Measurements from ENCODE around the gene TDRD7.

DNA sequence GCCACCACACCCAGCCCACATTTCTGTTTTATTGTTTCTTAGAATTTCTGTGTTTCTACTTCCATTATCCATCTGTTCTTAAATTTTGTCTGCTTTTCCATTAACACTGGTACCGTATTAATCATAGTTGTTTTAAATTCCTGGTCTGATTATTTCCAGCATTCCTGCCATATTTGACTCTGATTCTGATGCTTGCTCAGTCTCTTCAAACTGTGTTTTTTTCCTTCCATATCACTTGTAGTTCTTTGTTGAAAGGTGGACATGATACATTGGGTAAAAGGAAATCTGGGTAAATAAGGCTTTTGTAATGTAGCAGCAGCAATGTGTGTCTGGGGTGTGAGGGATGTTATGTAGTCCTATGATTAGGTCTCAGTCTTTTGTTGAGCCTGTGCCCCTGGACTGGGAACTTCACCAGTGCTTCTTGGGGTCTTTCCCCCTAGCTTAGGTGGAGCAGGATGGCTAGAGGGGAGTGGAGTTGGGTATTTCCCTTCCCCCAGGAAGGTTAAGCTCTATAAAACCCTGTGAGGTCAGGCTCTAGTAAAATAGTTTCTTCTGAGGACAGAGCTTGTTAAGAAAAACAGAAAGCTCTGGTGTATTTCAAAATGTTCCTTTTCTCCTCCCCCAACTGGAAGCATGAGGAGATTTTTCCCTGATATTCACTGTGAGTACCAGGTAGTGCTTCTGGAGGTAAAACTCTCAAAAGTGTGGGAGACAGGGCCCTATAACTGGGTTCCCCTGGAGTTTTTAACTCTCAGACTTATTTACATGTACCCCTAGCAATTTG is 79.5 kb downstream of the TDRD7 start:
- TF ChIP-seq, protein P1, sequence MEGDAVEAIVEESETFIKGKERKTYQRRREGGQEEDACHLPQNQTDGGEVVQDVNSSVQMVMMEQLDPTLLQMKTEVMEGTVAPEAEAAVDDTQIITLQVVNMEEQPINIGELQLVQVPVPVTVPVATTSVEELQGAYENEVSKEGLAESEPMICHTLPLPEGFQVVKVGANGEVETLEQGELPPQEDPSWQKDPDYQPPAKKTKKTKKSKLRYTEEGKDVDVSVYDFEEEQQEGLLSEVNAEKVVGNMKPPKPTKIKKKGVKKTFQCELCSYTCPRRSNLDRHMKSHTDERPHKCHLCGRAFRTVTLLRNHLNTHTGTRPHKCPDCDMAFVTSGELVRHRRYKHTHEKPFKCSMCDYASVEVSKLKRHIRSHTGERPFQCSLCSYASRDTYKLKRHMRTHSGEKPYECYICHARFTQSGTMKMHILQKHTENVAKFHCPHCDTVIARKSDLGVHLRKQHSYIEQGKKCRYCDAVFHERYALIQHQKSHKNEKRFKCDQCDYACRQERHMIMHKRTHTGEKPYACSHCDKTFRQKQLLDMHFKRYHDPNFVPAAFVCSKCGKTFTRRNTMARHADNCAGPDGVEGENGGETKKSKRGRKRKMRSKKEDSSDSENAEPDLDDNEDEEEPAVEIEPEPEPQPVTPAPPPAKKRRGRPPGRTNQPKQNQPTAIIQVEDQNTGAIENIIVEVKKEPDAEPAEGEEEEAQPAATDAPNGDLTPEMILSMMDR (IDR thresholded peaks at IDR 0.05; ENCODE audit: insufficient read depth, low read depth, low read length), result no peak
- TF ChIP-seq EZH2 (IDR thresholded peaks at IDR 0.05; ENCODE audit: insufficient read depth, low read length), result no peak
